K562 (cell line): ENCODE results near the gene NRGN. TPM values are rescaled to one million over a fixed set of nuclear protein-coding genes. Genes with fewer than 3 reads are reported as not detected.

Experiments
- ADNP ChIP-seq: fragments of 200-800 bp; sonication (Bioruptor generic); IDR thresholded peaks from 2 replicates; pipeline ENCODE4 v1.6.1; 2016; ENCODE audit warnings: missing genetic modification characterization, missing compliant biosample characterization
- CBFB ChIP-seq: sonication (generic); formaldehyde crosslinking; IDR thresholded peaks from 2 replicates; pipeline ENCODE4 v1.4.0; 2020; ENCODE audit warnings: mild to moderate bottlenecking, missing genetic modification reagents
- DMBX1 ChIP-seq: fragments of 250-450 bp; sonication (Bioruptor Pico); IDR thresholded peaks from 2 replicates; pipeline ENCODE4 v1.8.0; 2022; ENCODE audit warnings: inconsistent platforms, mild to moderate bottlenecking, moderate library complexity, borderline replicate concordance
- DPF2 ChIP-seq: fragments of 450-650 bp; IDR thresholded peaks from 2 replicates; pipeline ENCODE4 v1.6.1; 2016
- KLF1 ChIP-seq: fragments of 450-650 bp; IDR thresholded peaks from 2 replicates; pipeline ENCODE4 v1.6.1; 2016; ENCODE audit warnings: missing genetic modification characterization, missing compliant biosample characterization
- MECOM ChIP-seq: fragments of 250-450 bp; sonication (Bioruptor Pico); IDR thresholded peaks from 2 replicates; pipeline ENCODE4 v1.8.0; 2022; ENCODE audit warnings: inconsistent platforms
- NEUROD1 ChIP-seq: fragments of 150-350 bp; IDR thresholded peaks from 2 replicates; pipeline ENCODE4 v1.6.1; 2014; ENCODE audit warnings: borderline replicate concordance, low read length, low read depth; ENCODE audit not compliant: partially characterized antibody
- NFIC ChIP-seq: fragments of 450-650 bp; IDR thresholded peaks from 2 replicates; pipeline ENCODE4 v1.6.1; 2017; ENCODE audit warnings: mild to moderate bottlenecking, inconsistent platforms
- SMAD2 ChIP-seq: fragments of 150-350 bp; IDR thresholded peaks from 2 replicates; pipeline ENCODE4 v1.6.1; 2014; ENCODE audit warnings: low read depth, mild to moderate bottlenecking, low read length
- SPI1 ChIP-seq: IDR thresholded peaks from 2 replicates; pipeline ENCODE4 v1.6.1; 2011; ENCODE audit warnings: low read depth, low read length, control low read depth, borderline replicate concordance
- XRCC3 ChIP-seq: fragments of 450-650 bp; IDR thresholded peaks from 2 replicates; pipeline ENCODE4 v1.6.1; 2017; ENCODE audit warnings: mild to moderate bottlenecking, moderate library complexity
- YY1 ChIP-seq, 3 experiments: IDR thresholded peaks; 2 replicates each; pipeline ENCODE4 v1.6.1; 2011; ENCODE audit warnings: low read length in 2 of 3, mild to moderate bottlenecking in 2 of 3, moderate library complexity in 2 of 3, borderline replicate concordance in 1 of 3, control low read depth in 1 of 3, low read depth in 1 of 3; ENCODE audit not compliant: insufficient read depth in 3 of 3, insufficient replicate concordance in 2 of 3, control insufficient read depth in 1 of 3, insufficient read length in 1 of 3; ENCODE audit errors: extremely low read depth in 1 of 3
- ZNF3 ChIP-seq: fragments of 250-450 bp; sonication (Bioruptor Pico); IDR thresholded peaks from 2 replicates; pipeline ENCODE4 v1.5.0; 2021; ENCODE audit warnings: mild to moderate bottlenecking, moderate library complexity
- ZNF507 ChIP-seq: conservative IDR thresholded peaks from 2 replicates; pipeline ENCODE4 v1.6.1; 2017; ENCODE audit warnings: missing genetic modification characterization, missing compliant biosample characterization
- ZNF589 ChIP-seq: fragments of 200-800 bp; sonication (Bioruptor generic); IDR thresholded peaks from 2 replicates; pipeline ENCODE4 v1.6.1; 2016; ENCODE audit warnings: low read depth, missing genetic modification characterization, missing compliant biosample characterization
- ZNF780A ChIP-seq: fragments of 250-450 bp; sonication (Bioruptor Pico); IDR thresholded peaks from 2 replicates; pipeline ENCODE4 v1.5.0; 2021; ENCODE audit warnings: mild to moderate bottlenecking
- polyA plus RNA-seq, 8 experiments: library from polyadenylated mRNA; depleted of rRNA in 4 of 8; stranded (reverse) in 5 of 8; unstranded in 3 of 8; fragments of >200 nt; fragmentation: Nextera tagmentation in 2 of 8; fragmentation: Illumina TruSeq in 1 of 8; extraction: Ambion mirVana in 2 of 8; extraction: Trizol in 1 of 8; gene quantifications; 2 replicates each; pipeline versions ENCODE4 v1.2.1 to v1.2.3, GENCODE V29; 2011 to 2014; ENCODE audit warnings: inconsistent platforms in 1 of 8, missing spikeins in 1 of 8
- total RNA-seq, 7 experiments: library from RNA; depleted of rRNA in 6 of 7; stranded (reverse); fragments of >200 nt in 6 of 7; fragmentation: Illumina TruSeq in 2 of 7; extraction: Trizol in 2 of 7; gene quantifications; 2 replicates each; pipeline versions ENCODE4 v1.2.1 to v1.2.3, GENCODE V29; 2011 to 2021; ENCODE audit warnings: low replicate concordance in 1 of 7
- TF ChIP-seq, protein P1 (sequence below): sonication (generic); formaldehyde crosslinking; IDR thresholded peaks from 2 replicates; pipeline ENCODE4 v1.8.1; 2023; ENCODE audit warnings: mild to moderate bottlenecking, missing genetic modification reagents, moderate library complexity
- TF ChIP-seq, protein P2 (sequence below): fragments of 450-650 bp; formaldehyde crosslinking; conservative IDR thresholded peaks from 2 replicates; pipeline ENCODE4 v1.4.0; 2022; ENCODE audit warnings: mild to moderate bottlenecking, missing genetic modification characterization
- TF ChIP-seq, protein P3 (sequence below): fragments of 150-350 bp; conservative IDR thresholded peaks from 2 replicates; pipeline ENCODE4 v1.6.1; 2014; ENCODE audit warnings: low read length
- TF ChIP-seq, protein P4 (sequence below), 2 experiments: IDR thresholded peaks; 2 replicates each; pipeline ENCODE4 v1.6.1; 2012; ENCODE audit warnings: improper control_type of control experiment in 2 of 2, low read depth in 2 of 2, low read length in 2 of 2, borderline replicate concordance in 1 of 2

Gene NRGN
- total and polyA plus RNA-seq, 9 of the 15 experiments (the other 6 are each of a cell fraction or from before 2014, with no cell fraction given): 0.29 to 7.8 (median 3.5) TPM; not detected in 2

DNA sequence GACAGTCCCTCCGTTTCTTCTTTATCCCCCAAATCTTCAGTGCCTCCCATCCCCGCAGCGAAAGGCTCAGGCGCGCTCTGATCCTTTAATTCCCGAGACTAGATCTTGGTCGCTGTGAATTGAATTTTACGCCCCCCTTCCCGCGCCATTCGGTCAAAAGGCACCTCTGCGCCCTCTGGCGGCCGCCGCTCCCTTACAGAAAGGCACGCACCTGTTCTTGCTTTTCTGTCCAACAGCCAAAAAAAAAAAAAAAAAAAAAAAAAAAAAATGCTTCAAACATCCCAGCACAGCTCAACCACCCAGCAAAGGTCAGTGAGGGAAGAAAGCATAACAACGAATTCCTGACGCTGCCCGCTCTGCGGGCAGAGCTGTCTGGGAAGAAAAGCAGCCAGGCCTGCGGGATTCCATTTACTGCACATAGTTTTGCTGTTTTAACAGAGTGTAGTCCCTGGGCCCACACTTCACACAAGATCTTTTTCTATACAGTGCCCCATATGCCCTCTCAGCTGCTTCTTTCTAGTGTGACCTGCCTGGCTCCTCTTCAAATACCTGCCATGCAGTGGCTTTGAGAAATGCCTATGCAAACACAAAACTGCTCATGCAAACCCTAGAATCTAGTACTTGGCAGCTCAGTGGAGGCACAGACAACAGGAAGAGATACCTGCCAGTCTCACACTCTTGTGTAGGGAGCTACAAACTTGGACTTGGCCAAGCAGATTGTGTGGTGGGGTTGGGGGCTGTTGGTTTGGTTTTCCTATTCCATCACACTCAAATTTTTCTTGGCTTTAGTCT lies 23.6 kb downstream of the NRGN start (continued):
- TF ChIP-seq, protein P1, sequence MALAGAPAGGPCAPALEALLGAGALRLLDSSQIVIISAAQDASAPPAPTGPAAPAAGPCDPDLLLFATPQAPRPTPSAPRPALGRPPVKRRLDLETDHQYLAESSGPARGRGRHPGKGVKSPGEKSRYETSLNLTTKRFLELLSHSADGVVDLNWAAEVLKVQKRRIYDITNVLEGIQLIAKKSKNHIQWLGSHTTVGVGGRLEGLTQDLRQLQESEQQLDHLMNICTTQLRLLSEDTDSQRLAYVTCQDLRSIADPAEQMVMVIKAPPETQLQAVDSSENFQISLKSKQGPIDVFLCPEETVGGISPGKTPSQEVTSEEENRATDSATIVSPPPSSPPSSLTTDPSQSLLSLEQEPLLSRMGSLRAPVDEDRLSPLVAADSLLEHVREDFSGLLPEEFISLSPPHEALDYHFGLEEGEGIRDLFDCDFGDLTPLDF (CRISPR knock-in tag): no peak
- TF ChIP-seq, protein P2, sequence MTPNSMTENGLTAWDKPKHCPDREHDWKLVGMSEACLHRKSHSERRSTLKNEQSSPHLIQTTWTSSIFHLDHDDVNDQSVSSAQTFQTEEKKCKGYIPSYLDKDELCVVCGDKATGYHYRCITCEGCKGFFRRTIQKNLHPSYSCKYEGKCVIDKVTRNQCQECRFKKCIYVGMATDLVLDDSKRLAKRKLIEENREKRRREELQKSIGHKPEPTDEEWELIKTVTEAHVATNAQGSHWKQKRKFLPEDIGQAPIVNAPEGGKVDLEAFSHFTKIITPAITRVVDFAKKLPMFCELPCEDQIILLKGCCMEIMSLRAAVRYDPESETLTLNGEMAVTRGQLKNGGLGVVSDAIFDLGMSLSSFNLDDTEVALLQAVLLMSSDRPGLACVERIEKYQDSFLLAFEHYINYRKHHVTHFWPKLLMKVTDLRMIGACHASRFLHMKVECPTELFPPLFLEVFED (CRISPR knock-in tag): no peak
- TF ChIP-seq NEUROD1: no peak
- TF ChIP-seq, protein P3, sequence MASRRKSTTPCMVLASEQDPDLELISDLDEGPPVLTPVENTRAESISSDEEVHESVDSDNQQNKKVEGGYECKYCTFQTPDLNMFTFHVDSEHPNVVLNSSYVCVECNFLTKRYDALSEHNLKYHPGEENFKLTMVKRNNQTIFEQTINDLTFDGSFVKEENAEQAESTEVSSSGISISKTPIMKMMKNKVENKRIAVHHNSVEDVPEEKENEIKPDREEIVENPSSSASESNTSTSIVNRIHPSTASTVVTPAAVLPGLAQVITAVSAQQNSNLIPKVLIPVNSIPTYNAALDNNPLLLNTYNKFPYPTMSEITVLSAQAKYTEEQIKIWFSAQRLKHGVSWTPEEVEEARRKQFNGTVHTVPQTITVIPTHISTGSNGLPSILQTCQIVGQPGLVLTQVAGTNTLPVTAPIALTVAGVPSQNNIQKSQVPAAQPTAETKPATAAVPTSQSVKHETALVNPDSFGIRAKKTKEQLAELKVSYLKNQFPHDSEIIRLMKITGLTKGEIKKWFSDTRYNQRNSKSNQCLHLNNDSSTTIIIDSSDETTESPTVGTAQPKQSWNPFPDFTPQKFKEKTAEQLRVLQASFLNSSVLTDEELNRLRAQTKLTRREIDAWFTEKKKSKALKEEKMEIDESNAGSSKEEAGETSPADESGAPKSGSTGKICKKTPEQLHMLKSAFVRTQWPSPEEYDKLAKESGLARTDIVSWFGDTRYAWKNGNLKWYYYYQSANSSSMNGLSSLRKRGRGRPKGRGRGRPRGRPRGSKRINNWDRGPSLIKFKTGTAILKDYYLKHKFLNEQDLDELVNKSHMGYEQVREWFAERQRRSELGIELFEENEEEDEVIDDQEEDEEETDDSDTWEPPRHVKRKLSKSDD: no peak
- TF ChIP-seq YY1 (IDR thresholded peaks at IDR 0.05; ENCODE audit: borderline replicate concordance in 1 of 3, control insufficient read depth in 1 of 3, extremely low read depth in 1 of 3, insufficient read depth in 3 of 3, insufficient read length in 1 of 3, insufficient replicate concordance in 2 of 3, low read depth in 1 of 3, low read length in 2 of 3): peak in 2 of 3 experiments; percentile 40 to 47
- no peak for TF ChIP-seq SMAD2
- TF ChIP-seq KLF1 (tag): no peak
- no peak for TF ChIP-seq DMBX1 (CRISPR knock-in tag)
- TF ChIP-seq ZNF589: no peak
- TF ChIP-seq, protein P4, sequence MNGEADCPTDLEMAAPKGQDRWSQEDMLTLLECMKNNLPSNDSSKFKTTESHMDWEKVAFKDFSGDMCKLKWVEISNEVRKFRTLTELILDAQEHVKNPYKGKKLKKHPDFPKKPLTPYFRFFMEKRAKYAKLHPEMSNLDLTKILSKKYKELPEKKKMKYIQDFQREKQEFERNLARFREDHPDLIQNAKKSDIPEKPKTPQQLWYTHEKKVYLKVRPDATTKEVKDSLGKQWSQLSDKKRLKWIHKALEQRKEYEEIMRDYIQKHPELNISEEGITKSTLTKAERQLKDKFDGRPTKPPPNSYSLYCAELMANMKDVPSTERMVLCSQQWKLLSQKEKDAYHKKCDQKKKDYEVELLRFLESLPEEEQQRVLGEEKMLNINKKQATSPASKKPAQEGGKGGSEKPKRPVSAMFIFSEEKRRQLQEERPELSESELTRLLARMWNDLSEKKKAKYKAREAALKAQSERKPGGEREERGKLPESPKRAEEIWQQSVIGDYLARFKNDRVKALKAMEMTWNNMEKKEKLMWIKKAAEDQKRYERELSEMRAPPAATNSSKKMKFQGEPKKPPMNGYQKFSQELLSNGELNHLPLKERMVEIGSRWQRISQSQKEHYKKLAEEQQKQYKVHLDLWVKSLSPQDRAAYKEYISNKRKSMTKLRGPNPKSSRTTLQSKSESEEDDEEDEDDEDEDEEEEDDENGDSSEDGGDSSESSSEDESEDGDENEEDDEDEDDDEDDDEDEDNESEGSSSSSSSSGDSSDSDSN (IDR thresholded peaks at IDR 0.05; ENCODE audit: borderline replicate concordance in 1 of 2, low read depth in 2 of 2, low read length in 2 of 2): no peak
- TF ChIP-seq SPI1: no peak
- no peak for TF ChIP-seq XRCC3
- no peak for TF ChIP-seq ZNF3 (CRISPR knock-in tag)
- TF ChIP-seq ZNF507 (tag): no peak
- no peak for TF ChIP-seq DPF2
- TF ChIP-seq ZNF780A (CRISPR knock-in tag): no peak
- TF ChIP-seq CBFB (CRISPR knock-in tag): no peak
- no peak for TF ChIP-seq ADNP
- TF ChIP-seq NFIC: 0 out of 2 replicates have a peak, but pooled peaks have one; percentile 3
- no peak for TF ChIP-seq MECOM
